ENCODE measurements around the gene LRGUK.

- TF ChIP-seq CTCF (conservative IDR thresholded peaks at IDR 0.05; ENCODE audit: low read depth, low read length) (no peak), EZH2 (IDR thresholded peaks at IDR 0.05; ENCODE audit: low read length, unreplicated experiment) (no peak)
Measured at GRCh38 chr7:134153493-134154136, 26.5 kb downstream of the LRGUK start.
